Measurements from ENCODE around the gene MYO10.

Gene MYO10

GRCh38 chr5:16803831-16804230, 132.3 kb downstream of the MYO10 start:
- no peak for ATAC-seq (replicated peaks)
- Mint-ChIP-seq H3K27ac (no peak overlapping the region), H3K4me1 (peaks cover 0 to 2% of the 10 kb centered on the region in 2 donors), H3K9me3 (no peaks in the 10 kb centered on the region), H3K4me3 (no peak overlapping the region), H3K36me3 (no peaks in the 10 kb centered on the region), H3K27me3 (no peaks in the 10 kb centered on the region)
- no peak for DNase-seq

GRCh38 chr5:16800477-16800876, 135.6 kb downstream of the MYO10 start:
- Mint-ChIP-seq H3K36me3 (no peaks in the 10 kb centered on the region), H3K4me3 (no peak overlapping the region), H3K27me3 (no peaks in the 10 kb centered on the region), H3K9me3 (peaks cover 0 to 2% of the 10 kb centered on the region in 2 donors), H3K27ac (no peak overlapping the region), H3K4me1 (no peaks in the 10 kb centered on the region)
- DNase-seq: no peak
- ATAC-seq (replicated peaks): no peak

- no peaks in the 10 kb centered on the region for H3K27me3 Mint-ChIP-seq
- H3K4me1 Mint-ChIP-seq: no peaks in the 10 kb centered on the region
- ATAC-seq (replicated peaks): no peak
These were observed 136.3 kb downstream of the MYO10 start for GRCh38 chr5:16799796-16800195.

GRCh38 chr5:16797951-16798350, 138.1 kb downstream of the MYO10 start:
- H3K27me3 Mint-ChIP-seq: no peaks in the 10 kb centered on the region
- H3K9me3 Mint-ChIP-seq: peaks cover 0 to 2% of the 10 kb centered on the region in 2 donors
- ATAC-seq (replicated peaks) (no peak), DNase-seq (no peak)
- H3K4me3 Mint-ChIP-seq: no peak overlapping the region
- no peak overlapping the region for H3K27ac Mint-ChIP-seq
- no peaks in the 10 kb centered on the region for H3K4me1 Mint-ChIP-seq
- H3K36me3 Mint-ChIP-seq: no peaks in the 10 kb centered on the region

More at GRCh38 chr5:16799796-16800195, 136.3 kb downstream of the MYO10 start:
- no peak overlapping the region for H3K4me3 Mint-ChIP-seq
- H3K27ac Mint-ChIP-seq: no peak overlapping the region
- peaks cover 0 to 2% of the 10 kb centered on the region in 2 donors for H3K9me3 Mint-ChIP-seq
- DNase-seq: no peak
- H3K36me3 Mint-ChIP-seq: no peaks in the 10 kb centered on the region

- Mint-ChIP-seq H3K27ac (no peak overlapping the region), H3K4me3 (no peak overlapping the region), H3K27me3 (peaks cover 0 to 4% of the 10 kb centered on the region in 2 donors), H3K36me3 (no peaks in the 10 kb centered on the region), H3K4me1 (peaks cover 1 to 11% of the 10 kb centered on the region in 2 donors), H3K9me3 (peaks cover 0 to 2% of the 10 kb centered on the region in 2 donors)
- DNase-seq (no peak), ATAC-seq (replicated peaks) (no peak)
These were observed 141.7 kb downstream of the MYO10 start for GRCh38 chr5:16794269-16794913.

- peaks cover 0 to 4% of the 10 kb centered on the region in 2 donors for H3K27me3 Mint-ChIP-seq
- no peak for DNase-seq
- H3K27ac Mint-ChIP-seq: no peak overlapping the region
- peaks cover 1 to 11% of the 10 kb centered on the region in 2 donors for H3K4me1 Mint-ChIP-seq
- H3K36me3 Mint-ChIP-seq: no peaks in the 10 kb centered on the region
- H3K9me3 Mint-ChIP-seq: no peaks in the 10 kb centered on the region
- ATAC-seq (replicated peaks): no peak
- no peak overlapping the region for H3K4me3 Mint-ChIP-seq
These were observed 143.4 kb downstream of the MYO10 start for GRCh38 chr5:16792598-16793275.

GRCh38 chr5:16791904-16792597, 144.0 kb downstream of the MYO10 start:
- DNase-seq (no peak), ATAC-seq (replicated peaks) (no peak)
- Mint-ChIP-seq H3K36me3 (no peaks in the 10 kb centered on the region), H3K9me3 (no peaks in the 10 kb centered on the region), H3K27ac (no peak overlapping the region), H3K27me3 (peaks cover 0 to 4% of the 10 kb centered on the region in 2 donors), H3K4me1 (peaks cover 1 to 11% of the 10 kb centered on the region in 2 donors), H3K4me3 (no peak overlapping the region)

- Mint-ChIP-seq H3K27me3 (peaks cover 0 to 4% of the 10 kb centered on the region in 2 donors), H3K4me1 (peaks cover 1 to 11% of the 10 kb centered on the region in 2 donors), H3K36me3 (no peaks in the 10 kb centered on the region), H3K27ac (no peak overlapping the region), H3K4me3 (no peak overlapping the region), H3K9me3 (no peaks in the 10 kb centered on the region)
- ATAC-seq (replicated peaks) (peak in 1 of 2 donors; percentile 38), DNase-seq (no peak)
These were observed 144.9 kb downstream of the MYO10 start for GRCh38 chr5:16791036-16791705.

- H3K36me3 Mint-ChIP-seq: no peaks in the 10 kb centered on the region
- H3K9me3 Mint-ChIP-seq: no peaks in the 10 kb centered on the region
- no peak overlapping the region for H3K27ac Mint-ChIP-seq
- H3K27me3 Mint-ChIP-seq: peaks cover 0 to 9% of the 10 kb centered on the region in 2 donors
- H3K4me3 Mint-ChIP-seq: no peak overlapping the region
- peaks cover 9 to 11% of the 10 kb centered on the region in 2 donors for H3K4me1 Mint-ChIP-seq
- DNase-seq (no peak), ATAC-seq (replicated peaks) (no peak)
These were observed 147.1 kb downstream of the MYO10 start for GRCh38 chr5:16788957-16789356.

GRCh38 chr5:16787278-16787677, 148.8 kb downstream of the MYO10 start:
- peaks cover 0 to 12% of the 10 kb centered on the region in 2 donors for H3K27me3 Mint-ChIP-seq

GRCh38 chr5:16784843-16785791, 151.0 kb downstream of the MYO10 start:
- Mint-ChIP-seq H3K9me3 (no peaks in the 10 kb centered on the region), H3K27ac (peak overlapping the region; percentile 52), H3K4me3 (no peak overlapping the region), H3K4me1 (peaks cover 0 to 10% of the 10 kb centered on the region in 2 donors), H3K36me3 (no peaks in the 10 kb centered on the region), H3K27me3 (peaks cover 0 to 12% of the 10 kb centered on the region in 2 donors)
- DNase-seq: peak; percentile 41
- peak; percentile 89 to 97 for ATAC-seq (replicated peaks)

More at GRCh38 chr5:16787278-16787677, 148.8 kb downstream of the MYO10 start:
- DNase-seq (no peak), ATAC-seq (replicated peaks) (no peak)
- no peaks in the 10 kb centered on the region for H3K36me3 Mint-ChIP-seq
- no peak overlapping the region for H3K27ac Mint-ChIP-seq
- H3K4me3 Mint-ChIP-seq: no peak overlapping the region
- no peaks in the 10 kb centered on the region for H3K9me3 Mint-ChIP-seq
- H3K4me1 Mint-ChIP-seq: peaks cover 11% of the 10 kb centered on the region in 2 donors

- H3K4me3 Mint-ChIP-seq: no peak overlapping the region
- peak overlapping the region; percentile 2 for H3K27ac Mint-ChIP-seq
- no peaks in the 10 kb centered on the region for H3K36me3 Mint-ChIP-seq
- H3K27me3 Mint-ChIP-seq: peaks cover 0 to 12% of the 10 kb centered on the region in 2 donors
- peaks cover 0 to 10% of the 10 kb centered on the region in 2 donors for H3K4me1 Mint-ChIP-seq
- ATAC-seq (replicated peaks) (no peak), DNase-seq (no peak)
- no peaks in the 10 kb centered on the region for H3K9me3 Mint-ChIP-seq
These were observed 152.0 kb downstream of the MYO10 start for GRCh38 chr5:16784088-16784487.

- no peak overlapping the region for H3K4me3 Mint-ChIP-seq
- no peaks in the 10 kb centered on the region for H3K36me3 Mint-ChIP-seq
- H3K4me1 Mint-ChIP-seq: peaks cover 0 to 10% of the 10 kb centered on the region in 2 donors
- H3K27me3 Mint-ChIP-seq: peaks cover 0 to 12% of the 10 kb centered on the region in 2 donors
- H3K27ac Mint-ChIP-seq: no peak overlapping the region
- ATAC-seq (replicated peaks) (no peak), DNase-seq (no peak)
- no peaks in the 10 kb centered on the region for H3K9me3 Mint-ChIP-seq
These were observed 154.1 kb downstream of the MYO10 start for GRCh38 chr5:16781828-16782626.
